HS-27A (cell line): ENCODE measurements around the gene LRRC27.
"Not testable (repeated sequence)": the region's sequence is repeated elsewhere in the genome, so short reads cannot be mapped to it uniquely, and the experiment has no call there.

Experiments
- DNase-seq: peaks from one replicate; pipeline ENCODE4 v3.0.0-alpha.2; 2012; ENCODE audit warnings: low read depth, missing footprints

Gene LRRC27

GRCh38 chr10:132314881-132315280 is 17.1 kb upstream of the LRRC27 start:
- DNase-seq = not testable (repeated sequence)

GRCh38 chr10:132316133-132316532 is 15.9 kb upstream of the LRRC27 start:
- DNase-seq = no peak

GRCh38 chr10:132317477-132317876 is 14.5 kb upstream of the LRRC27 start:
- DNase-seq = not testable (repeated sequence)

GRCh38 chr10:132319853-132320653 is 11.9 kb upstream of the LRRC27 start:
- DNase-seq = peak; percentile 9

GRCh38 chr10:132320654-132321469 is 11.1 kb upstream of the LRRC27 start:
- DNase-seq = no peak

GRCh38 chr10:132321726-132322125 is 10.3 kb upstream of the LRRC27 start:
- no peak for DNase-seq

GRCh38 chr10:132322586-132323048 is 9.4 kb upstream of the LRRC27 start:
- DNase-seq = no peak

GRCh38 chr10:132324186-132324585 is 7.8 kb upstream of the LRRC27 start:
- DNase-seq = no peak

GRCh38 chr10:132326344-132326889 is 5.6 kb upstream of the LRRC27 start:
- no peak for DNase-seq

- DNase-seq = no peak
Observed at GRCh38 chr10:132326925-132327324, 5.1 kb upstream of the LRRC27 start.

GRCh38 chr10:132328106-132328505 is 3.9 kb upstream of the LRRC27 start:
- DNase-seq = no peak

- DNase-seq = no peak
Observed at GRCh38 chr10:132328738-132329137, 3.3 kb upstream of the LRRC27 start.

- DNase-seq = no peak
Observed at GRCh38 chr10:132329565-132330485, 2.2 kb upstream of the LRRC27 start.

- no peak for DNase-seq
Observed at GRCh38 chr10:132330486-132330833, 1.5 kb upstream of the LRRC27 start.

GRCh38 chr10:132332433-132332754 is 401 bp downstream of the LRRC27 start:
- DNase-seq = no peak

GRCh38 chr10:132333386-132333785 is 1.4 kb downstream of the LRRC27 start:
- DNase-seq = no peak

GRCh38 chr10:132334631-132335188 is 2.7 kb downstream of the LRRC27 start:
- DNase-seq = no peak

- DNase-seq = no peak
Observed at GRCh38 chr10:132335189-132336063, 3.4 kb downstream of the LRRC27 start.

- DNase-seq = no peak
Observed at GRCh38 chr10:132336064-132336746, 4.2 kb downstream of the LRRC27 start.

- no peak for DNase-seq
Observed at GRCh38 chr10:132336919-132337407, 5.0 kb downstream of the LRRC27 start.
